Neural crest cell (in vitro differentiated cells): ENCODE measurements around the gene POC5. TPM values are rescaled to one million over a fixed set of nuclear protein-coding genes. Genes with fewer than 3 reads are reported as not detected.

Experiments
- DNase-seq: peaks from one replicate; pipeline ENCODE4 v3.0.0; 2021; ENCODE audit warnings: low read depth, mixed read lengths, low spot score
- H3K27ac Mint-ChIP-seq: one replicate; pipeline ENCODE4 v1.8.0; 2021; ENCODE audit warnings: mild to moderate bottlenecking, mixed read lengths; ENCODE audit not compliant: unreplicated experiment
- H3K27me3 Mint-ChIP-seq: 2 replicates; pipeline ENCODE4 v1.8.0; 2021; ENCODE audit warnings: low read depth, mild to moderate bottlenecking, mixed read lengths
- H3K36me3 Mint-ChIP-seq: 2 replicates; pipeline ENCODE4 v1.8.0; 2021; ENCODE audit warnings: low read depth, mild to moderate bottlenecking, mixed read lengths
- H3K4me1 Mint-ChIP-seq: 2 replicates; pipeline ENCODE4 v1.8.0; 2021; ENCODE audit warnings: mixed read lengths
- H3K4me3 Mint-ChIP-seq: one replicate; pipeline ENCODE4 v1.8.0; 2021; ENCODE audit warnings: mild to moderate bottlenecking, mixed read lengths
- H3K9me3 Mint-ChIP-seq: 2 replicates; pipeline ENCODE4 v1.8.0; 2021; ENCODE audit warnings: mixed read lengths
- total RNA-seq: library from RNA; stranded (reverse); gene quantifications from 2 replicates; pipeline ENCODE4 v1.2.1, GENCODE V29; 2021
- TF ChIP-seq, protein P1 (sequence below): fragments of 200-600 bp; sonication (generic); conservative IDR thresholded peaks from 2 replicates; pipeline ENCODE4 v1.5.0; 2021; ENCODE audit warnings: antibody characterized with exemption, mild to moderate bottlenecking

The POC5 gene
- total RNA-seq, 1 donor from 2014 or later, result 17.8 TPM

- H3K9me3 Mint-ChIP-seq, result no peaks in the 10 kb centered on the region
- H3K36me3 Mint-ChIP-seq, result no peaks in the 10 kb centered on the region
- DNase-seq, result no peak
- H3K27ac Mint-ChIP-seq, result no peak overlapping the region
- peaks cover 19% of the 10 kb centered on the region for H3K4me1 Mint-ChIP-seq
- TF ChIP-seq, protein P1, sequence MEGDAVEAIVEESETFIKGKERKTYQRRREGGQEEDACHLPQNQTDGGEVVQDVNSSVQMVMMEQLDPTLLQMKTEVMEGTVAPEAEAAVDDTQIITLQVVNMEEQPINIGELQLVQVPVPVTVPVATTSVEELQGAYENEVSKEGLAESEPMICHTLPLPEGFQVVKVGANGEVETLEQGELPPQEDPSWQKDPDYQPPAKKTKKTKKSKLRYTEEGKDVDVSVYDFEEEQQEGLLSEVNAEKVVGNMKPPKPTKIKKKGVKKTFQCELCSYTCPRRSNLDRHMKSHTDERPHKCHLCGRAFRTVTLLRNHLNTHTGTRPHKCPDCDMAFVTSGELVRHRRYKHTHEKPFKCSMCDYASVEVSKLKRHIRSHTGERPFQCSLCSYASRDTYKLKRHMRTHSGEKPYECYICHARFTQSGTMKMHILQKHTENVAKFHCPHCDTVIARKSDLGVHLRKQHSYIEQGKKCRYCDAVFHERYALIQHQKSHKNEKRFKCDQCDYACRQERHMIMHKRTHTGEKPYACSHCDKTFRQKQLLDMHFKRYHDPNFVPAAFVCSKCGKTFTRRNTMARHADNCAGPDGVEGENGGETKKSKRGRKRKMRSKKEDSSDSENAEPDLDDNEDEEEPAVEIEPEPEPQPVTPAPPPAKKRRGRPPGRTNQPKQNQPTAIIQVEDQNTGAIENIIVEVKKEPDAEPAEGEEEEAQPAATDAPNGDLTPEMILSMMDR, result peak; percentile 17
- H3K27me3 Mint-ChIP-seq, result no peaks in the 10 kb centered on the region
- no peak overlapping the region for H3K4me3 Mint-ChIP-seq
Observed at GRCh38 chr5:75667586-75667985, 49.7 kb downstream of the POC5 start.

DNA sequence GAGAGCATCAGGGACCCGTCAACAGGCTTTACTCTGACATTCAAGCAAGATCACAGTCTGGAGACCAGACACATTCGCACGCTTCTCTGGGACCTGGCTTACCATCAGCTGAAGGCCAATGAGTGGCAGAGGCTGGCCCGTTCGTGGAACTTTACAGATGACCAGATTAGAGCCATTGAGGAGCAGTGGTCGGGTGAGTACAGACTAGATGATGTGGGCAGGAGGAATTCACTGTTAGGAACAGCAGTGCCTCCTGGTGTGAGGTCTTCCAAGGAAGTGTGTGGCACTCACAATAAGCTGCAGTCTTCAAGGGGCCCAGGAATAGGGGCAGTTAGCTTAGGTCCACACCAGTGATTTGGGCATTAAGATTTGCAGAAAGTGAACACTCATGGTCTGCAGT lies 50.4 kb downstream of the POC5 start:
- H3K36me3 Mint-ChIP-seq, result no peaks in the 10 kb centered on the region
- peaks cover 19% of the 10 kb centered on the region for H3K4me1 Mint-ChIP-seq
- no peaks in the 10 kb centered on the region for H3K27me3 Mint-ChIP-seq
- H3K9me3 Mint-ChIP-seq, result no peaks in the 10 kb centered on the region
- TF ChIP-seq, protein P1, result no peak
- no peak overlapping the region for H3K27ac Mint-ChIP-seq
- no peak for DNase-seq
- no peak overlapping the region for H3K4me3 Mint-ChIP-seq

DNA sequence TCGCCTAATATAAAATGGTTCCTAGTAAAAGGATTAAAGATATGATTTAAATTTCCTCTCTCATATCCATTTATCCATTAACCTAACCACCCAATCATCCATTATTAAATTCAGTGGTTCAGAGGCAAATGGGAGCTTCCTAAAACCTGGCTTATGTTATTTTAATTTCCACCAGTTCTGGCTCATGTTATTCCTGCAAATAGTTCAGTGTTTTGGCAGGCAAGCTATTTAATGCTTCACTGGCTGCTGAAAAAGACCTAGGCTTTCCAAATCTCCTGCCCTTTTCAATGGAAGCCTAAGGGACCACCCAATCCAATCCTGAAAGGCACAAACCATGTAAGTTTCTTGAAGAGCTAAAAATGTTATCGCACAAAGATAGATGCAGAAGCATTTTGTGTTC lies 52.3 kb downstream of the POC5 start:
- Mint-ChIP-seq H3K9me3 (no peaks in the 10 kb centered on the region), H3K27me3 (no peaks in the 10 kb centered on the region)

DNA sequence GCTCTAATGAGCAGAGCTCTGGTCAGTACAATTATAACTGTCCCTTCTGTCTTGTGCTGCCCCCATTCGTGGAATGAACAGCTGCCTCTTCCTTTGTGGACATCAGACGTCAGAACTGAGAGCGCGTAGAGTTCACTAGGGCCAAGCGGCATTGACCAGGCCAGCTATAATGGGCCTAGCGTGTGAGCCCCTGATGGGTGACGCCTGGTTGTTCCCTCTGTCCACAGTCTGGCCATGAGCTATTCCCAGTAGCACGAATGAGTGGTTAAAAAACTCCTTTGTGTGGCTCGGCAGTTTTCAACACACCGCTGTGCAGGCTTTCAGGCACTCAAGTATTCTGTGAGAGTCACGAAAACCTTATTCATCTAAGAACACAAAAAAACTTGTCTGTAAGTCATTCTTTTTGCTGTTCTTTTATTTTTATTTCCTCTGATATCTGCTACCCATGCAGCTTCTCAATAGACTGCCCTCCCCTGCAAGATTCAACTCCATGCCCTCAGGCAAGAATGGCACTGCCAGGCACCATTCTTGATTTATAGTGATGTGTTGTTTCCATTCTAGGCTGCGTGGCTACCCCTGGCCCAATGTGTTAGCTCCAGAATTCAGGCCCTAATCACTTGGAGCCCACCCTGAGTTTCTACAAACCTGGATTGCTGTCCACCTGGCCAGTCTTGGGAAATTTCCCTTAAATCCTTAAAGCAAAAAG lies 53.5 kb downstream of the POC5 start:
- TF ChIP-seq, protein P1, result no peak
- H3K27me3 Mint-ChIP-seq, result no peaks in the 10 kb centered on the region
- H3K27ac Mint-ChIP-seq, result no peak overlapping the region
- no peak overlapping the region for H3K4me3 Mint-ChIP-seq
- no peak for DNase-seq
- no peaks in the 10 kb centered on the region for H3K9me3 Mint-ChIP-seq
- H3K4me1 Mint-ChIP-seq, result peaks cover 19% of the 10 kb centered on the region
- no peaks in the 10 kb centered on the region for H3K36me3 Mint-ChIP-seq

More for the DNA sequence above, 52.3 kb downstream of the POC5 start:
- no peak for DNase-seq
- Mint-ChIP-seq H3K4me1 (peaks cover 19% of the 10 kb centered on the region), H3K27ac (no peak overlapping the region), H3K36me3 (no peaks in the 10 kb centered on the region), H3K4me3 (no peak overlapping the region)
- TF ChIP-seq, protein P1, result no peak

- Mint-ChIP-seq H3K36me3 (no peaks in the 10 kb centered on the region), H3K27ac (no peak overlapping the region), H3K4me1 (peaks cover 15% of the 10 kb centered on the region), H3K4me3 (no peak overlapping the region), H3K27me3 (no peaks in the 10 kb centered on the region), H3K9me3 (no peaks in the 10 kb centered on the region)
- no peak for DNase-seq
- TF ChIP-seq, protein P1, result no peak
Observed at GRCh38 chr5:75662061-75662460, 55.2 kb downstream of the POC5 start.
